Mesenchymal stem cell (in vitro differentiated cells and primary cell): ENCODE results near the gene OTUD5.

ENCODE experiments used
- DNase-seq: peaks from one replicate; pipeline ENCODE4 v3.0.0-alpha.2; 2013
- H2AFZ ChIP-seq: one replicate; pipeline ENCODE4 v1.6.1; 2013; ENCODE audit warnings: low read depth, mild to moderate bottlenecking, control low read depth, inconsistent platforms, low read length, moderate library complexity
- H2AK5ac ChIP-seq: 2 replicates; pipeline ENCODE4 v1.6.1; 2013; ENCODE audit warnings: low read length, moderate library complexity, mild to moderate bottlenecking, inconsistent platforms; ENCODE audit not compliant: severe bottlenecking
- H2BK120ac ChIP-seq: one replicate; pipeline ENCODE4 v1.6.1; 2013; ENCODE audit warnings: low read depth, mild to moderate bottlenecking, inconsistent platforms, low read length, moderate library complexity
- H2BK12ac ChIP-seq, 2 experiments: one replicate each; pipeline ENCODE4 v1.6.1; 2013; ENCODE audit warnings: inconsistent platforms in 2 of 2, low read length in 2 of 2, mild to moderate bottlenecking in 2 of 2, moderate library complexity in 2 of 2, control low read depth in 1 of 2
- H2BK15ac ChIP-seq: one replicate; pipeline ENCODE4 v1.6.1; 2013; ENCODE audit warnings: mild to moderate bottlenecking, low read depth, inconsistent platforms; ENCODE audit not compliant: poor library complexity, severe bottlenecking
- H2BK5ac ChIP-seq: 2 replicates; pipeline ENCODE4 v1.6.1; 2013; ENCODE audit warnings: low read depth, mild to moderate bottlenecking, low read length, control low read depth, inconsistent platforms; ENCODE audit not compliant: poor library complexity, severe bottlenecking
- H3K14ac ChIP-seq, 2 experiments: one replicate each; pipeline ENCODE4 v1.6.1; 2013; ENCODE audit warnings: inconsistent platforms in 2 of 2, low read length in 2 of 2, control low read depth in 1 of 2, mild to moderate bottlenecking in 1 of 2, moderate library complexity in 1 of 2
- H3K18ac ChIP-seq, 2 experiments: one replicate each; pipeline ENCODE4 v1.6.1; 2013; ENCODE audit warnings: inconsistent platforms in 2 of 2, low read length in 2 of 2, control low read depth in 1 of 2, low read depth in 1 of 2, mild to moderate bottlenecking in 1 of 2
- H3K23ac ChIP-seq, 2 experiments: one replicate each; pipeline ENCODE4 v1.6.1; 2013; ENCODE audit warnings: inconsistent platforms in 2 of 2, low read length in 2 of 2, mild to moderate bottlenecking in 2 of 2, moderate library complexity in 2 of 2, control low read depth in 1 of 2
- H3K27ac ChIP-seq: 2 replicates; pipeline ENCODE4 v1.5.1; 2013; ENCODE audit warnings: mild to moderate bottlenecking, moderate library complexity, low read length, control low read depth, inconsistent platforms; ENCODE audit not compliant: poor library complexity, severe bottlenecking
- H3K27me3 ChIP-seq, 2 experiments: 2 replicates each; pipeline versions ENCODE4 v1.6.1 to v1.7.0; 2013; ENCODE audit warnings: low read length in 2 of 2, mild to moderate bottlenecking in 2 of 2, moderate library complexity in 2 of 2, control low read depth in 1 of 2, inconsistent platforms in 1 of 2; ENCODE audit not compliant: control insufficient read depth in 1 of 2, insufficient read depth in 1 of 2
- H3K36me3 ChIP-seq, 2 experiments: 2 replicates each; pipeline versions ENCODE4 v1.6.1 to v1.7.0; 2013; ENCODE audit warnings: low read length in 2 of 2, control low read depth in 1 of 2, inconsistent platforms in 1 of 2, low read depth in 1 of 2, mild to moderate bottlenecking in 1 of 2; ENCODE audit not compliant: insufficient read depth in 2 of 2, control insufficient read depth in 1 of 2
- H3K4ac ChIP-seq, 2 experiments: one replicate each; pipeline ENCODE4 v1.6.1; 2013; ENCODE audit warnings: inconsistent platforms in 2 of 2, low read length in 2 of 2, mild to moderate bottlenecking in 2 of 2, moderate library complexity in 2 of 2, control low read depth in 1 of 2, low read depth in 1 of 2
- H3K4me1 ChIP-seq: 2 replicates; pipeline ENCODE4 v1.6.1; 2013; ENCODE audit warnings: low read depth, low read length, control low read depth; ENCODE audit not compliant: control insufficient read depth, insufficient read depth
- H3K4me2 ChIP-seq: 2 replicates; pipeline ENCODE4 v1.6.1; 2013; ENCODE audit warnings: low read length, mild to moderate bottlenecking, inconsistent platforms; ENCODE audit not compliant: poor library complexity, severe bottlenecking
- H3K4me3 ChIP-seq, 2 experiments: 2 replicates each; pipeline versions ENCODE4 v1.5.1 to v1.7.0; 2013; ENCODE audit warnings: low read length in 2 of 2, mild to moderate bottlenecking in 2 of 2, control low read depth in 1 of 2, low read depth in 1 of 2; ENCODE audit not compliant: insufficient read depth in 1 of 2
- H3K79me1 ChIP-seq: replicated peaks from 2 replicates; pipeline ENCODE4 v1.6.1; 2013; ENCODE audit warnings: mild to moderate bottlenecking, control low read depth, low read length, inconsistent platforms; ENCODE audit not compliant: poor library complexity, severe bottlenecking
- H3K9ac ChIP-seq: 2 replicates; pipeline ENCODE4 v1.7.0; 2013; ENCODE audit warnings: mild to moderate bottlenecking, low read length, moderate library complexity
- H3K9me3 ChIP-seq: 2 replicates; pipeline ENCODE4 v1.7.0; 2013; ENCODE audit warnings: mild to moderate bottlenecking, low read length; ENCODE audit not compliant: control insufficient read depth
- H4K8ac ChIP-seq: one replicate; pipeline ENCODE4 v1.6.1; 2013; ENCODE audit warnings: inconsistent platforms, mild to moderate bottlenecking, low read length, moderate library complexity
- H4K91ac ChIP-seq: one replicate; pipeline ENCODE4 v1.6.1; 2013; ENCODE audit warnings: mild to moderate bottlenecking, low read length, inconsistent platforms
- WGBS: methylation state at CpG from one replicate; pipeline ENCODE4 v1.1.7; 2013; ENCODE audit warnings: mixed read lengths; 5-methylcytosine and 5-hydroxymethylcytosine counted together

OTUD5 gene

DNA sequence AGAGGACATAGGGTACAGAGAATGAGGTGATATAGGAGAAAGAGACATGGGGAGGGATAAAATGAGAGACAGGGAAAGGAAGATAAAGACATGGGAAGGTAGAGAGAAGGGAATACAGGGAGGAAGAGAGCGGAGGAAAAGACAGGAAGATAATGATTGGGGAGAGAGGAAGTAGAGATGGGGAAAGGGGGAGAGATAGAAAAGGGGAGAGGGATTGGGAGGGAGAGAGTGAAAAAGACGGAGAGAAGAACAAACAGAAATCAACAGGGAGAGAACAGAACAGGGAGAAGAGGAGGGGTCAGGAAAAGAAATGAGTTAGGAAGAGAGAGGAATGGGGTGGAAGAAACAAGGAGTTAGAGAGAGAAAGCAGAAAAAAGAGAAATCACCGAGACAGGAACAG, 40.0 kb upstream of the OTUD5 start:
- H3K4me1 ChIP-seq, result peaks cover 7% of the 10 kb centered on the region

DNA sequence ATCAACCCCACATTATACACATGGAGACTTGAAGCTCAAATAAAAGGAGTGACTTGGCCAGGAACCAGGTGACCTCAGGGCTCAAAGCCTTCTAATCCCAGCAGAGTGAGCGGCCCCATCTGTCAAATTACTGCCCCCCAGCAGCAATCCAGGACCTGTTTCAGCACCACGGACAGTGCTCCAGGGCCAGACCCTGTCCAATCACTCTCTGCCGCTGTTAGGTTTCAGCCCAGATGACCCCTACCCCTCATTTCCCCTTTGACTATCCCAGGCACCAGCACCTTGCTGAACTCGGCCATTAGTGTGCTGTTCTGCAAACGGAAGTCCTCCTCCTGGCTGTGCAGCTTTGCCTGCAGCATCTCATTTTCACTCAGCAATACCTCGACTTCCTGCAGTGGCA, 39.6 kb upstream of the OTUD5 start:
- H2AFZ ChIP-seq, result no peak overlapping the region
- no peak overlapping the region for H3K18ac ChIP-seq
- H3K9ac ChIP-seq, result no peak overlapping the region
- H2BK12ac ChIP-seq, result no peak overlapping the region
- no peak overlapping the region for H2AK5ac ChIP-seq
- no peak overlapping the region for H3K14ac ChIP-seq
- DNase-seq, result no peak
- H4K91ac ChIP-seq, result no peak overlapping the region
- H2BK5ac ChIP-seq, result no peak overlapping the region
- no peak overlapping the region for H3K27ac ChIP-seq
- H2BK120ac ChIP-seq, result no peak overlapping the region
- H3K4me1 ChIP-seq, result peaks cover 7% of the 10 kb centered on the region
- no peak overlapping the region for H4K8ac ChIP-seq
- H3K4me3 ChIP-seq, result no peak overlapping the region
- no peak overlapping the region for H2BK15ac ChIP-seq
- no peak overlapping the region for H3K4me2 ChIP-seq
- peaks cover 10% of the 10 kb centered on the region for H3K79me1 ChIP-seq
- 94% methylated on average over 6 of the region's 6 CpGs for whole genome bisulfite sequencing
- H3K36me3 ChIP-seq, result peaks cover 33 to 59% of the 10 kb centered on the region in 2 experiments
- H3K23ac ChIP-seq, result no peak overlapping the region
- no peak overlapping the region for H3K4ac ChIP-seq
- peaks cover 0 to 12% of the 10 kb centered on the region in 2 experiments for H3K27me3 ChIP-seq
- H3K9me3 ChIP-seq, result peaks cover 7% of the 10 kb centered on the region

More for the DNA sequence above, 40.0 kb upstream of the OTUD5 start:
- H3K79me1 ChIP-seq, result peaks cover 10% of the 10 kb centered on the region
- H3K27ac ChIP-seq, result no peak overlapping the region
- WGBS, result 93% methylated on average over 3 of the region's 3 CpGs
- H4K8ac ChIP-seq, result no peak overlapping the region
- H3K23ac ChIP-seq, result no peak overlapping the region
- H3K27me3 ChIP-seq, result peaks cover 0 to 12% of the 10 kb centered on the region in 2 experiments
- no peak for DNase-seq
- no peak overlapping the region for H3K4me3 ChIP-seq
- no peak overlapping the region for H2BK12ac ChIP-seq
- no peak overlapping the region for H3K4ac ChIP-seq
- no peak overlapping the region for H2BK15ac ChIP-seq
- peaks cover 7% of the 10 kb centered on the region for H3K9me3 ChIP-seq
- H4K91ac ChIP-seq, result no peak overlapping the region
- H2AK5ac ChIP-seq, result no peak overlapping the region
- H3K36me3 ChIP-seq, result peaks cover 31 to 58% of the 10 kb centered on the region in 2 experiments
- H3K14ac ChIP-seq, result no peak overlapping the region
- no peak overlapping the region for H3K18ac ChIP-seq
- no peak overlapping the region for H3K9ac ChIP-seq
- H3K4me2 ChIP-seq, result no peak overlapping the region
- no peak overlapping the region for H2AFZ ChIP-seq
- H2BK120ac ChIP-seq, result no peak overlapping the region
- no peak overlapping the region for H2BK5ac ChIP-seq

DNA sequence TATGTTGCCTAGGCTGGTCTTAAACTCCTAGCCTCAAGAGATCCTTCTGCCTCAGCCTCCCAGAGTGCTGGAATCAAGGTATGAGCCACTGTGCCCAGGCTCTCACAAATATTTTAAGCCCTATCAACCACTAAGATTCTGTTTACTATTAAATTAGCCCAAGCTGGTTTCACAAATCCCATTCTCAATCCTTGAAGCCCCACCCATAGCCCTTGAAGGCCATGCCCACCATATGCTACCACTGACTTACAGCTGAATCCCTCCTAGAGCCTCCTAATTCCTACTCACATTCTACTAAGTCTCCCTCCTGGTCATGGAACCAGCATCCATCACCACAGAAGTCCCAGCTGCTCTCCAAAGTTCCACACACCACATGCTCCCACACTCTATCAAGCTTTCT, 34.9 kb upstream of the OTUD5 start:
- H3K36me3 ChIP-seq, result peaks cover 48 to 70% of the 10 kb centered on the region in 2 experiments
- H2BK12ac ChIP-seq, result no peak overlapping the region
- peaks cover 0 to 12% of the 10 kb centered on the region in 2 experiments for H3K27me3 ChIP-seq
- H3K79me1 ChIP-seq, result peaks cover 5% of the 10 kb centered on the region
- H2BK5ac ChIP-seq, result no peak overlapping the region
- H3K4me2 ChIP-seq, result no peak overlapping the region
- H3K4me3 ChIP-seq, result no peak overlapping the region
- no peak overlapping the region for H4K91ac ChIP-seq
- H3K4me1 ChIP-seq, result no peaks in the 10 kb centered on the region
- H3K18ac ChIP-seq, result no peak overlapping the region
- no peak overlapping the region for H3K23ac ChIP-seq
- H2BK120ac ChIP-seq, result no peak overlapping the region
- H2AK5ac ChIP-seq, result no peak overlapping the region
- peaks cover 5% of the 10 kb centered on the region for H3K9me3 ChIP-seq
- no peak overlapping the region for H3K14ac ChIP-seq
- H4K8ac ChIP-seq, result no peak overlapping the region
- no peak overlapping the region for H3K9ac ChIP-seq
- H2BK15ac ChIP-seq, result no peak overlapping the region
- no peak overlapping the region for H2AFZ ChIP-seq
- no peak for DNase-seq
- H3K4ac ChIP-seq, result no peak overlapping the region
- H3K27ac ChIP-seq, result no peak overlapping the region

DNA sequence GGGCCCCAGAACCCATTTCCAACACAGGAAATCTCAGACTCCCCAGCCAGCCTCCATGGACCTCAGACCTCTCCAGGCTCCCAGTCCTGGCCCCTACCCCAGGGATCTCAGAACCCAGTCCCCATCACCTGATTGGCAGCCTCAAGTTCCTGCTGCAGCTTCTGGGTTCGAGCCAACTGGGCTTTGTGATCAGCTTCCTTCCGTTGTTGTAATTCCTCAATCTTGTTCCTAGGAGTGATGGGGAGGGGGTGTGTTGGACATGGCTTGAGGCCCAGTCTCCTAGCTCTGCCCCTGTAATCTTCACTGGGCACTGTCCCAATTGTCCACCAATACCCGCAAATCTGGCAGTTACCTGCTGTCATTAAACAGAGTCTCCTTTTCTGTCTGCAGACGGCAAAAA, 32.1 kb upstream of the OTUD5 start:
- Histone ChIP-seq H3K23ac (no peak overlapping the region), H3K9ac (no peak overlapping the region), H4K91ac (no peak overlapping the region), H3K4me3 (no peak overlapping the region), H2BK15ac (no peak overlapping the region), H3K9me3 (no peaks in the 10 kb centered on the region), H3K36me3 (peaks cover 46 to 55% of the 10 kb centered on the region in 2 experiments), H3K27me3 (peaks cover 0 to 3% of the 10 kb centered on the region in 2 experiments), H3K18ac (no peak overlapping the region), H3K79me1 (no peaks in the 10 kb centered on the region), H2BK120ac (no peak overlapping the region), H3K4ac (no peak overlapping the region), H3K4me2 (no peak overlapping the region), H3K27ac (no peak overlapping the region), H2BK12ac (no peak overlapping the region), H2AFZ (no peak overlapping the region), H4K8ac (no peak overlapping the region), H2AK5ac (no peak overlapping the region), H2BK5ac (no peak overlapping the region), H3K14ac (no peak overlapping the region), H3K4me1 (no peaks in the 10 kb centered on the region)
- 93% methylated on average over 2 of the region's 4 CpGs for WGBS
- no peak for DNase-seq
